ENCODE data around the gene ZNF692. TPM values are rescaled to one million over a fixed set of nuclear protein-coding genes. Genes with fewer than 3 reads are reported as not detected.

ZNF692 gene
- total RNA-seq, 4 donors from 2014 or later: 21.2 to 43.5 (median 29.2) TPM

- no peak for TF ChIP-seq POLR2A (IDR thresholded peaks at IDR 0.05)
- no peak for TF ChIP-seq CTCF (IDR thresholded peaks at IDR 0.05)
Measured at GRCh38 chr1:248822148-248823032, 36.5 kb downstream of the ZNF692 start.

GRCh38 chr1:248821641-248822040 lies 37.2 kb downstream of the ZNF692 start:
- no peak overlapping the region for H3K27ac ChIP-seq

More at GRCh38 chr1:248822148-248823032, 36.5 kb downstream of the ZNF692 start:
- H3K4me1 ChIP-seq: peaks cover 0 to 24% of the 10 kb centered on the region in 2 donors
- H3K9me3 ChIP-seq: no peaks in the 10 kb centered on the region
- no peak for DNase-seq
- no peak overlapping the region for H3K27ac ChIP-seq
- H3K27me3 ChIP-seq: no peaks in the 10 kb centered on the region
- no peaks in the 10 kb centered on the region for H3K36me3 ChIP-seq
- H3K4me3 ChIP-seq: no peak overlapping the region
- intact Hi-C loops (cut with DNase I; ENCODE audit: low total_unique reads): no loop called here

DNA sequence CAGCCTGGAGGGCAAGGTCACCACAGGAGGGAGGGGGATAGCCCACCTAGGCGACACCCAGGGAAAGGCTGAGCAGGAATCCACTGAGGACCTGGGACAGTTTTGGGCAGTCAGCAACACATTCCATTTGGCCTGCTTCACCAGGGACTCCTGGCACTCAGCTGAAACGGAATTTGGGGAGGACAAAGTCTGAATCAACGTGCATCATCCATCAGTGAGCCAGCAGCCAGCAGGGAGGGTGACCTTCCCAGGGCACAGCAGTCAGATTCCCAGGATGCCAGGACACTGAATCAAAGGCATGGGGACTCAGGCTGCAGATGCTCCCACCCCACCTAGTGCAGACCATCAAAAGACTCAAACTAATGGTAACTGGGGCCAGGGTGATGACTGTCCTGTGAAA lies 37.8 kb downstream of the ZNF692 start:
- intact Hi-C loops (cut with DNase I; ENCODE audit: low total_unique reads): no loop called here
- TF ChIP-seq CTCF (IDR thresholded peaks at IDR 0.05): no peak
- no peak for TF ChIP-seq POLR2A (IDR thresholded peaks at IDR 0.05)
- H3K27ac ChIP-seq: no peak overlapping the region
- DNase-seq: no peak
- H3K27me3 ChIP-seq: no peaks in the 10 kb centered on the region
- peaks cover 0 to 24% of the 10 kb centered on the region in 2 donors for H3K4me1 ChIP-seq
- no peaks in the 10 kb centered on the region for H3K36me3 ChIP-seq
- H3K9me3 ChIP-seq: no peaks in the 10 kb centered on the region
- H3K4me3 ChIP-seq: no peak overlapping the region

More at GRCh38 chr1:248821641-248822040, 37.2 kb downstream of the ZNF692 start:
- TF ChIP-seq CTCF (IDR thresholded peaks at IDR 0.05) (no peak), POLR2A (IDR thresholded peaks at IDR 0.05) (no peak)
- Histone ChIP-seq H3K27me3 (no peaks in the 10 kb centered on the region), H3K36me3 (no peaks in the 10 kb centered on the region), H3K4me3 (no peak overlapping the region), H3K4me1 (peaks cover 0 to 24% of the 10 kb centered on the region in 2 donors), H3K9me3 (no peaks in the 10 kb centered on the region)
- intact Hi-C loops (cut with DNase I; ENCODE audit: low total_unique reads): no loop called here
- no peak for DNase-seq

- Histone ChIP-seq H3K9me3 (no peaks in the 10 kb centered on the region), H3K4me1 (peaks cover 0 to 22% of the 10 kb centered on the region in 2 donors), H3K27me3 (no peaks in the 10 kb centered on the region), H3K36me3 (no peaks in the 10 kb centered on the region), H3K4me3 (no peak overlapping the region), H3K27ac (no peak overlapping the region)
- intact Hi-C loops (cut with DNase I; ENCODE audit: low total_unique reads): no loop called here
- DNase-seq: no peak
- TF ChIP-seq POLR2A (IDR thresholded peaks at IDR 0.05): no peak
- no peak for TF ChIP-seq CTCF (IDR thresholded peaks at IDR 0.05)
Measured at GRCh38 chr1:248820041-248820585, 38.8 kb downstream of the ZNF692 start.
